ENCODE measurements around the gene GATB.

The GATB gene

GRCh38 chr4:151672996-151673395 is 87.8 kb downstream of the GATB start:
- FAIRE-seq = no peak

GRCh38 chr4:151671541-151672059 is 89.2 kb downstream of the GATB start:
- no peak for TF ChIP-seq CTCF (IDR thresholded peaks at IDR 0.05; ENCODE audit: insufficient read depth, missing control alignments)
- no peak for FAIRE-seq
- DNase-seq (ENCODE audit: insufficient read length, low spot score) = no peak

More at GRCh38 chr4:151672996-151673395, 87.8 kb downstream of the GATB start:
- DNase-seq (ENCODE audit: insufficient read length, low spot score) = no peak
- no peak for TF ChIP-seq CTCF (IDR thresholded peaks at IDR 0.05; ENCODE audit: insufficient read depth, missing control alignments)

GRCh38 chr4:151670843-151671242 is 90.0 kb downstream of the GATB start:
- no peak for DNase-seq (ENCODE audit: insufficient read length, low spot score)
- no peak for TF ChIP-seq CTCF (IDR thresholded peaks at IDR 0.05; ENCODE audit: insufficient read depth, missing control alignments)
- FAIRE-seq = no peak

- DNase-seq (ENCODE audit: insufficient read length, low spot score) (no peak), FAIRE-seq (no peak)
These were observed 90.8 kb downstream of the GATB start for GRCh38 chr4:151669990-151670389.

GRCh38 chr4:151668689-151669402 is 92.0 kb downstream of the GATB start:
- no peak for DNase-seq (ENCODE audit: insufficient read length, low spot score)
- no peak for FAIRE-seq
- TF ChIP-seq CTCF (IDR thresholded peaks at IDR 0.05; ENCODE audit: insufficient read depth, missing control alignments) = no peak

More at GRCh38 chr4:151669990-151670389, 90.8 kb downstream of the GATB start:
- no peak for TF ChIP-seq CTCF (IDR thresholded peaks at IDR 0.05; ENCODE audit: insufficient read depth, missing control alignments)

- no peak for DNase-seq (ENCODE audit: insufficient read length, low spot score)
- TF ChIP-seq CTCF (IDR thresholded peaks at IDR 0.05; ENCODE audit: insufficient read depth, missing control alignments) = no peak
- no peak for FAIRE-seq
These were observed 93.1 kb downstream of the GATB start for GRCh38 chr4:151667666-151668065.

- TF ChIP-seq CTCF (IDR thresholded peaks at IDR 0.05; ENCODE audit: insufficient read depth, missing control alignments) = no peak
- FAIRE-seq = no peak
These were observed 93.8 kb downstream of the GATB start for GRCh38 chr4:151667048-151667447.

More at GRCh38 chr4:151667048-151667447, 93.8 kb downstream of the GATB start:
- DNase-seq (ENCODE audit: insufficient read length, low spot score) = no peak
